Esophagus squamous epithelium (tissue), 4 donors: Measurements from ENCODE around the gene DNM3.

ENCODE experiments used
- CTCF ChIP-seq, 6 experiments: fragments of 450-650 bp in 4 of 6; fragments of 200-600 bp in 2 of 6; sonication (generic) in 2 of 6; IDR thresholded peaks; one replicate each; pipeline ENCODE4 v1.5.1; 2016 to 2019; ENCODE audit warnings: antibody characterized with exemption in 6 of 6, mild to moderate bottlenecking in 4 of 6, moderate library complexity in 4 of 6
- POLR2A ChIP-seq, 4 donors: fragments of 450-650 bp; IDR thresholded peaks; one replicate each; pipeline ENCODE4 v1.6.1; 2017; ENCODE audit warnings: antibody characterized with exemption in 4 of 4, mild to moderate bottlenecking in 4 of 4, moderate library complexity in 3 of 4

GRCh38 chr1:172001288-172001687 lies 160.0 kb downstream of the DNM3 start:
- TF ChIP-seq CTCF (IDR thresholded peaks at IDR 0.05) = no peak
- no peak for TF ChIP-seq POLR2A (IDR thresholded peaks at IDR 0.05)
